Activated naive CD4-positive, alpha-beta T cell (primary cell): ENCODE results near the gene TIMELESS.
"Not testable (repeated sequence)": the region's sequence is repeated elsewhere in the genome, so short reads cannot be mapped to it uniquely, and the experiment has no call there.

Experiments
- DNase-seq, 4 experiments: peaks; one replicate each; lab custom pipeline; 2025; lab: John Stamatoyannopoulos, UW

Gene TIMELESS, protein sequence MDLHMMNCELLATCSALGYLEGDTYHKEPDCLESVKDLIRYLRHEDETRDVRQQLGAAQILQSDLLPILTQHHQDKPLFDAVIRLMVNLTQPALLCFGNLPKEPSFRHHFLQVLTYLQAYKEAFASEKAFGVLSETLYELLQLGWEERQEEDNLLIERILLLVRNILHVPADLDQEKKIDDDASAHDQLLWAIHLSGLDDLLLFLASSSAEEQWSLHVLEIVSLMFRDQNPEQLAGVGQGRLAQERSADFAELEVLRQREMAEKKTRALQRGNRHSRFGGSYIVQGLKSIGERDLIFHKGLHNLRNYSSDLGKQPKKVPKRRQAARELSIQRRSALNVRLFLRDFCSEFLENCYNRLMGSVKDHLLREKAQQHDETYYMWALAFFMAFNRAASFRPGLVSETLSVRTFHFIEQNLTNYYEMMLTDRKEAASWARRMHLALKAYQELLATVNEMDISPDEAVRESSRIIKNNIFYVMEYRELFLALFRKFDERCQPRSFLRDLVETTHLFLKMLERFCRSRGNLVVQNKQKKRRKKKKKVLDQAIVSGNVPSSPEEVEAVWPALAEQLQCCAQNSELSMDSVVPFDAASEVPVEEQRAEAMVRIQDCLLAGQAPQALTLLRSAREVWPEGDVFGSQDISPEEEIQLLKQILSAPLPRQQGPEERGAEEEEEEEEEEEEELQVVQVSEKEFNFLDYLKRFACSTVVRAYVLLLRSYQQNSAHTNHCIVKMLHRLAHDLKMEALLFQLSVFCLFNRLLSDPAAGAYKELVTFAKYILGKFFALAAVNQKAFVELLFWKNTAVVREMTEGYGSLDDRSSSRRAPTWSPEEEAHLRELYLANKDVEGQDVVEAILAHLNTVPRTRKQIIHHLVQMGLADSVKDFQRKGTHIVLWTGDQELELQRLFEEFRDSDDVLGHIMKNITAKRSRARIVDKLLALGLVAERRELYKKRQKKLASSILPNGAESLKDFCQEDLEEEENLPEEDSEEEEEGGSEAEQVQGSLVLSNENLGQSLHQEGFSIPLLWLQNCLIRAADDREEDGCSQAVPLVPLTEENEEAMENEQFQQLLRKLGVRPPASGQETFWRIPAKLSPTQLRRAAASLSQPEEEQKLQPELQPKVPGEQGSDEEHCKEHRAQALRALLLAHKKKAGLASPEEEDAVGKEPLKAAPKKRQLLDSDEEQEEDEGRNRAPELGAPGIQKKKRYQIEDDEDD

GRCh38 chr12:56448860-56449621 lies at the start of gene TIMELESS:
TIMELESS (minus strand) TSS chr12:56449426; CDS start chr12:56434170, 15,256 bp downstream.
- DNase-seq, result peak; percentile 64 to 76 (median 72)

DNA sequence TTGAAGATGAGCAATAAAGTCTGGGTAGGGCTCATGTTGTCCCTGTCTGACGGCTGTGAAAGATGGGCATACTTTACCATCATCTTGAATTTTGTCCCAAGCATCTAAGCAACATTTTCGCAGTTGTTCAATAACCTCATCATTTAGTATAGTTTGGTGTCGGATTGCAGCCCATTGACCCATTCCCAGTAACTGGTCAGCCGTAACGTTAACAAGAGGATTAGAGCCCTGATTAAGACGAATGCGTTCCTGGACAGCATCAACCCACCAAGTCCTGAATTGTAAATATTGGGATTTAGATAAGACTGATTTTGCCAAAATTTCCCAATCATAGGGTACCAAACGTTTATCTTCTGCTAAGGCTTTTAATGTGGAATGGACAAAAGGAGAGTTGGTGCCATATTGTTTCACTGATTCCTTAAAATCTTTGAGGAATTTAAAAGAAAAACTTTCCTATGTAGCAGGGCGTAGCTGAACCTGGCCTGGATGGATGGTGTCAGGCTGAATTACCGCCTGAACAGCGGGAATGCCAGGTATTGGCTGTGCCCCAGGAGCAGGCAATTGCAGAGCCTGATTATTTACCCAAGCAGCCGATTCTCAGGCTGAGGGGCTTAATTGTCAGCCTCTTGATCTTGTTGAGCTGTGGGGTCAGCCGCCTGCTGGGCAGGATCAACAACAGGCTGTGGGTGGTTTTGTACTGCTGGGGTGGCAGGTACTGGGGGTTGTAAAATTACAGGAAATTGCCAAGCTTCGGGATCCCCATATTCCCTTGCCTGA lies 49.1 kb upstream of the TIMELESS start:
- DNase-seq, result not testable (repeated sequence)

DNA sequence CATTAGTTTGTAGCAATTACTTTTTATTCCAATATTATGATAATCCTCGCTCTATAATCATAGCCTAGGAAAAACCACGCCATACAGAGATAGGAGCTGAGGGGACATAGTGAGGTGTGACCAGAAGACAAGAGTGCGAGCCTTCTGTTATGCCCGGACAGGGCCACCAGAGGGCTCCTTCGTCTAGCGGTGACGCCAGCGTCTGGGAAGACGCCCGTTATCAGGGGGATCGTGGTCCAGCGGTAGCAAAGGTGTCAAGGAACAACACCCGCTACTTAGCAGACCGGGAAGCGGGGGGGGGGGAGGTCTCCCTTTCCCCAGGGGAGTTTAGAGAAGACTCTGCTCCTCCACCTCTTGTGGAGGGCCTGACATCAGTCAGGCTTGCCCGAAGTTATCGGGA lies 47.5 kb upstream of the TIMELESS start:
- DNase-seq, result peak in 3 of 4 experiments; percentile 18 to 58 (median 27)

DNA sequence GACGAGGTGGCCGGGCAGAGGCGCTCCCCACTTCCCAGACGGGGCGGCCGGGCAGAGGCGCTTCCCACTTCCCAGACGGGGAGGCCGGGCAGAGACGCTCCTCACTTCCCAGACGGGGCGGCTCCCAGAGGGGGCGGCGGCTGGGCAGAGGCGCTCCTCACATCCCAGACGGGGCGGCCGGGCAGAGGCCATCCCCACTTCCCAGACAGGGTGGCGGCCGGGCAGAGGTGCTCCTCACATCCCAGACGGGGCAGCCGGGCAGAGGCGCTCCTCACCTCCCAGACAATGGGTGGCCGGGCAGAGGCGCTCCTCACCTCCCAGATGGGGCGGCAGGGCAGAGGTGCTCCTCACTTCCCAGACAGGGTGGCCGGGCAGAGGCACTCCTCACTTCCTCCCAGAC lies 45.3 kb upstream of the TIMELESS start:
- not testable (repeated sequence) for DNase-seq

DNA sequence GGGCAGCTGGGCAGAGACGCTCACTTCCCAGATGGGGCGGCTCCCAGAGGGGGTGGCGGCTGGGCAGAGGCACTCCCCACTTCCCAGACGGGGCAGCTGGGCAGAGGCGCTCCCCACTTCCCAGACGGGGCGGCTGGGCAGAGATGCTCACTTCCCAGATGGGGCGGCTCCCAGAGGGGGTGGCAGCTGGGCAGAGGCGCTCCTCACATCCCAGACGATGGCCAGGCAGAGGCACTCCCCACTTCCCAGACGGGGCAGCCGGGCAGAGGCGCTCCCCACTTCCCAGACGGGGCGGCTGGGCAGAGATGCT lies 44.8 kb upstream of the TIMELESS start:
- DNase-seq, result not testable (repeated sequence)

- DNase-seq, result not testable (repeated sequence)
These were observed 44.3 kb upstream of the TIMELESS start for GRCh38 chr12:56493409-56494105.

DNA sequence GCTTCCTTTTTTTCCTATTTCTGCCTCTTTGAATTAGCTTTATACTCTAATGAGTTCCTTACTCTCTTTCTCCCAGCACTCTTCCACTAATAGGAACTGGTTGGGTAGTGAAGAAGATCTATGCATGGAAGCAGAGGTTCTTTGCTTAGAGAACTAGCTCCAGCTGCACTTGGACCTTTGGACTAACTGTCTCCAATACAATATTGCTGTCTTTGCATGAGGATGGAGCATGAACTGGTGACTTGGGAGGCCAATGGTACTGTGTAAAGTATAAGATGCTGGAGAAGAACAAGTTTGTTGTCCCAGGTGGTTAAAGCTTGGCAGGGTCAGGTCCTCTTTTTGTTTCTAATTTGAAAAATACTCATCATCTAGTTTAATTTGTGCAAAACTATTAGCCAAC lies 41.1 kb upstream of the TIMELESS start:
- no peak for DNase-seq

- DNase-seq, result peak in 2 of 4 experiments; percentile 39 to 64
These were observed 39.1 kb upstream of the TIMELESS start, which contains the start of gene GLS2 for GRCh38 chr12:56488041-56488955. GLS2 (minus strand) TSS chr12:56488161; CDS start chr12:56488118, 43 bp downstream.

DNA sequence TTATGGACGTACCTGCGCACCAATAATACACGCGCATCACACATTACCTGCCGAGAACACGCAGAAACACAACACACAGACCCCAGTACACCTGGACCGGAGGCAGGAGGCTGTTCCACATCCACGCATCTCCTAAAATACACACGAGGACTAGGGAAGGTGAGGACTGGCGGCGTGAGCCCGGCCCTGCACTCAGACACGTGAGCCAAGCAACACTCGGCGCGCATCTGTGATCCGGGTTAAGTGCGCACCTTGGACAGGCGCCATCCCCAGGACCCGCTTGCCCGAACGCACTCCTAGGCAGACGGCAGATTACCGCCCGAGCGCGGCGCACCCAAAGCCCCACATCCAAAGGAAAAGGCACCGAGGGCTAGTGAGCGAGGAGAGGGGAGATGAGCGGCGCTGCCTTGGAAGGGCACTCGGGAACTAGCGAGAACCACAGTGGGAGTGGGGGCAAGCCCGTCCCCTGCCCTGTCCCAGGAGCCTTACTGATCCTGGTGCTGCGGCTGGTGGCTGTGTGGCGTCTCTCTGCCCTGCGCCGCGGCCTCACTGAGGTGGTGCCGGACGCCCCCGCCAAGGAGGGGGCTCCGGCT lies 38.3 kb upstream of the TIMELESS start:
- DNase-seq, result peak in 1 of 4 experiments; percentile 17

GRCh38 chr12:56486694-56487093 lies 37.5 kb upstream of the TIMELESS start:
- DNase-seq, result no peak

DNA sequence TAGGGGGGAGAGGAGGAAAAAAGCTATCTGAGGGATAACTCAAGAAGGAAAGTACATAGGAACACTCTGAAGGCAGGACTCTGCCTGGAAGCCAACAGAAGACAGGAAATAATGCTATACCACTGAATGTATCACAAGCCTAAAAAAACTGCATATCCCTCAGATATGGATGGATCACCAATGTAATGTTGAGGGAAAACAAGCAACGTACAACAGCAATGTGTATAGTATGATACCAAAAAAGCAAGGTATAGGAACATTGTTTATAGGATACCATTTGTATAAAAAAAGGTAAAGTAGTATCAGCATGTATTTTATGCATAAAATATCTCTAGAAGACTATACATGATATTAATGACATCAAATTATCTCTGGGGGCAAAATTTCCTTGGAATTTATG lies 35.3 kb upstream of the TIMELESS start:
- no peak for DNase-seq

GRCh38 chr12:56479625-56480024 lies 30.4 kb upstream of the TIMELESS start:
- DNase-seq, result no peak

GRCh38 chr12:56477521-56478225 lies 28.4 kb upstream of the TIMELESS start:
- no peak for DNase-seq

GRCh38 chr12:56476972-56477432 lies 27.8 kb upstream of the TIMELESS start:
- DNase-seq, result no peak

DNA sequence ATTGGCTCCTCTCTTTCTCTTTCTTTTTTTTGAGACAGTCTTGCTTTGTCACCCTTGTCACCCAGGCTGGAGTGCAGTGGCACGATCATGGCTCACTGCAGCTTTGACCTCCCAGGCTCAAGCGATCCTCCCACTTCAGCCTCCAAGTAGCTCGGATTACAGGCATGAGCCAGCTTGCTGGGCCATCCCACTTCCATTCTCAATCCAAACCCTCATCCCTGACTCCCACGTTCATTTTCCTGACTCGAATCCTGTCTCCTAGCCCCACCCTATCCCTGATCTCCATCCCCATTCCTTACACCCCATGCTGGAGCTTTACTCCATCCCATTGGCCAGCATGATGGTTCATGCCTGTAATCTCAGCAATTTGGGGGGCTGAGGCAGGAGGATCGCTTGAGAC lies 26.9 kb upstream of the TIMELESS start:
- no peak for DNase-seq

DNA sequence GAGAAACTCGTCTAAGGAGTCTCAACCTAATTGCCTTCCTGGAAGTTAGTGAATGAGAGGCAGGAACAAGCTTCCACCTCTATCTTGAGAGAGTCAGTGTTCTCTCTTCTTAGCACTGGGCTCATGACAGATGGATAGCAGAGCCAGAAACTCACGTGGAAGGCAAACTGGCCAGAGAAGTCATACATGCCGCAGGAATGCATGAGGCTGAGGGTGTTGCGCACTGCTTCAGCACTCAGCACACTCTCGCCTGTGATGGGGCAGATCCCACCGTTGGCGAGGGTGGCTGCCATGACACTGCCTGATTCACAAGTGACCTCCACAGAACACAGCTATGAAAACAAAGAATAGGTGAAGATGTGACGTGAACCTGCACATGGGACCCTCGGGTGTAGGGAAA lies 25.2 kb upstream of the TIMELESS start:
- DNase-seq, result no peak

DNA sequence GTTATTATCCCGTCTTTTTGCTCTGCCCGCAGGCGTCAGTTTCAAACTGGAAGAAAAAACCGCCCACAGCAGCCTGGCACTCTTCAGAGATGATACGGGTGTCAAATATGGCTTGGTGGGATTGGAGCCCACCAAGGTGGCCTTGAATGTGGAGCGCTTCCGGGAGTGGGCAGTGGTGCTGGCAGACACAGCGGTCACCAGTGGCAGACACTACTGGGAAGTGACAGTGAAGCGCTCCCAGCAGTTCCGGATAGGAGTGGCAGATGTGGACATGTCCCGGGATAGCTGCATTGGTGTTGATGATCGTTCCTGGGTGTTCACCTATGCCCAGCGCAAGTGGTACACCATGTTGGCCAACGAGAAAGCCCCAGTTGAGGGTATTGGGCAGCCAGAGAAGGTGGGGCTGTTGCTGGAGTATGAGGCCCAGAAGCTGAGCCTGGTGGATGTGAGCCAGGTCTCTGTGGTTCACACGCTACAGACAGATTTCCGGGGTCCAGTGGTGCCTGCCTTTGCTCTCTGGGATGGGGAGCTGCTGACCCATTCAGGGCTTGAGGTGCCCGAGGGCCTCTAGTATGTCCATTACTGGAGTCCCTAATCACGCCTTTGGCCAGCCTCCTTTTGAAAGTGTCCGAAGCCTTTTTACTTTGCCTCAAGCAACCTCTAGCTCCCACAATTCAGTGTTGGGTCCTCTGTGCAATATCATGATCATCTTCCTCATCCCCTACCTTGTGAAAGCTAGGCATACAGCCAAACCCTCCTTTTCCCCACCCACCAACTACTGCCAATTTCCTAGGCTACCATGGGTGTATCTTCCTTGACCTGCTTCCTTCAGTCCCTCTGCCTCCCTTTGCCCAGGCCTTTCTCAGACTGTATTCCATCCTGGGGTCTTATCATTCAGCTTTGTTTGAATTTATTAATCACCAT lies 20.0 kb upstream of the TIMELESS start:
- DNase-seq, result no peak
